ENCODE results near the gene ALK.

ALK gene

GRCh38 chr2:29951576-29951975 lies 30.2 kb upstream of the ALK start:
- no peak overlapping the region for H3K4me3 ChIP-seq (ENCODE audit: low read length)
- no peaks in the 10 kb centered on the region for H3K36me3 ChIP-seq (replicated peaks; ENCODE audit: insufficient read depth, low read length)
- no peak overlapping the region for H2AFZ ChIP-seq (ENCODE audit: low read length)
- H3K4me2 ChIP-seq (ENCODE audit: low read depth, low read length) = no peak overlapping the region
- no peak for DNase-seq
- H3K27ac ChIP-seq (ENCODE audit: low read length) = no peak overlapping the region
- no peaks in the 10 kb centered on the region for H3K4me1 ChIP-seq (ENCODE audit: low read length)
- H3K9ac ChIP-seq (ENCODE audit: low read length) = no peak overlapping the region
- H3K9me2 ChIP-seq (replicated peaks; ENCODE audit: insufficient read depth, low read length) = no peaks in the 10 kb centered on the region
- H3K27me3 ChIP-seq (replicated peaks; ENCODE audit: insufficient read depth, low read length) = no peaks in the 10 kb centered on the region
- no peaks in the 10 kb centered on the region for H4K20me1 ChIP-seq (ENCODE audit: insufficient read depth, low read length)
- H3K79me2 ChIP-seq (ENCODE audit: low read length) = no peaks in the 10 kb centered on the region
- H3K9me3 ChIP-seq (replicated peaks; ENCODE audit: insufficient read depth, low read length) = no peaks in the 10 kb centered on the region
- no peaks in the 10 kb centered on the region for H3F3A ChIP-seq (ENCODE audit: insufficient read depth, low read length)
- TF ChIP-seq EZH2phosphoT487 (IDR thresholded peaks at IDR 0.05; ENCODE audit: low read length) = no peak
- no peak for TF ChIP-seq EZH2 (optimal IDR thresholded peaks at IDR 0.05; ENCODE audit: low read depth, low read length)
- TF ChIP-seq, protein P1, sequence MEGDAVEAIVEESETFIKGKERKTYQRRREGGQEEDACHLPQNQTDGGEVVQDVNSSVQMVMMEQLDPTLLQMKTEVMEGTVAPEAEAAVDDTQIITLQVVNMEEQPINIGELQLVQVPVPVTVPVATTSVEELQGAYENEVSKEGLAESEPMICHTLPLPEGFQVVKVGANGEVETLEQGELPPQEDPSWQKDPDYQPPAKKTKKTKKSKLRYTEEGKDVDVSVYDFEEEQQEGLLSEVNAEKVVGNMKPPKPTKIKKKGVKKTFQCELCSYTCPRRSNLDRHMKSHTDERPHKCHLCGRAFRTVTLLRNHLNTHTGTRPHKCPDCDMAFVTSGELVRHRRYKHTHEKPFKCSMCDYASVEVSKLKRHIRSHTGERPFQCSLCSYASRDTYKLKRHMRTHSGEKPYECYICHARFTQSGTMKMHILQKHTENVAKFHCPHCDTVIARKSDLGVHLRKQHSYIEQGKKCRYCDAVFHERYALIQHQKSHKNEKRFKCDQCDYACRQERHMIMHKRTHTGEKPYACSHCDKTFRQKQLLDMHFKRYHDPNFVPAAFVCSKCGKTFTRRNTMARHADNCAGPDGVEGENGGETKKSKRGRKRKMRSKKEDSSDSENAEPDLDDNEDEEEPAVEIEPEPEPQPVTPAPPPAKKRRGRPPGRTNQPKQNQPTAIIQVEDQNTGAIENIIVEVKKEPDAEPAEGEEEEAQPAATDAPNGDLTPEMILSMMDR (IDR thresholded peaks at IDR 0.05; ENCODE audit: low read length) = no peak

DNA sequence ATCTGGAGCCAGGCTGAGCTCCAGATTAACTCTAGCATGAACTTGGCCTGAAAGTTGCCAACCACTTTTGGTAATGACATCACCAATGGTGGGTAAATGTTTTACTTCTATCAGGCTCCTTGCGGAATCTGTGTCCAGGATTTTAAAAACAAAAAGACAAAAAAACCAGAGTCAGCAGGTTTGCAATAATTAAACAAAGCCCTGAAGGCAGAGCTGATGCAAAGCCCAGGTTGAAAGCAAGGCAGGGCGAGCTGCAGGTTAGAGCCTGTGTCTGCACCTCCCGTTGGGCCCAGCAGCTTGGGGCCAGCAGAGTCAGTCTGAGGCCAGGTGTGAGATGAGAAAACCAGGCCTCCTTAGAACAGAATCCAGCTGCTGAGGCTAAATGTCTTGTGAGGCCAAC lies 29.1 kb upstream of the ALK start:
- Histone ChIP-seq H3K27ac (ENCODE audit: low read length) (no peak overlapping the region), H3K4me3 (ENCODE audit: low read length) (no peak overlapping the region), H3F3A (ENCODE audit: insufficient read depth, low read length) (no peaks in the 10 kb centered on the region), H3K36me3 (replicated peaks; ENCODE audit: insufficient read depth, low read length) (no peaks in the 10 kb centered on the region), H4K20me1 (ENCODE audit: insufficient read depth, low read length) (no peaks in the 10 kb centered on the region), H2AFZ (ENCODE audit: low read length) (no peak overlapping the region), H3K9me3 (replicated peaks; ENCODE audit: insufficient read depth, low read length) (no peaks in the 10 kb centered on the region), H3K9ac (ENCODE audit: low read length) (no peak overlapping the region), H3K4me2 (ENCODE audit: low read depth, low read length) (no peak overlapping the region), H3K27me3 (replicated peaks; ENCODE audit: insufficient read depth, low read length) (no peaks in the 10 kb centered on the region), H3K4me1 (ENCODE audit: low read length) (no peaks in the 10 kb centered on the region), H3K9me2 (replicated peaks; ENCODE audit: insufficient read depth, low read length) (no peaks in the 10 kb centered on the region), H3K79me2 (ENCODE audit: low read length) (no peaks in the 10 kb centered on the region)
- no peak for DNase-seq
- TF ChIP-seq, protein P1 (IDR thresholded peaks at IDR 0.05; ENCODE audit: low read length) = no peak
- TF ChIP-seq EZH2phosphoT487 (IDR thresholded peaks at IDR 0.05; ENCODE audit: low read length) = no peak
- TF ChIP-seq EZH2 (optimal IDR thresholded peaks at IDR 0.05; ENCODE audit: low read depth, low read length) = no peak

DNA sequence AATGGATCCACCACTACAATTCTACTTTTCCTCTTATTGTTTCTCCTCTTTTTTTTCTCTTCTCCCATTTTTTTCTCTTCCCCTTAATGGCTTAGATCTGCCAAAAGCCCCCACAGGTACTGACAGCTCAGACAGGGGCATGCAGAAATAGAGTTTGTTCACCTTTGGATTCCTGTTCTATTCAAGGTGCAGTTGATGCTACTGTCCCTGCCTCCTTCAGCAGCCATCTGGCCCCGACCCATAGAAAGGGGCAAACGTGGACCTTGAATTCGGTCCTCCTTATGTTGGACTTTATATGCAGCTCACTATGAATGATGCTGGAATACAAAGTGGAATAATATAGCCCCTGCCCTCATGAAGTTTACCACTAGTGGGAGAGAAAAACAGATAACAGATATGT lies 27.7 kb upstream of the ALK start:
- H3K4me2 ChIP-seq (ENCODE audit: low read depth, low read length) = no peak overlapping the region
- no peaks in the 10 kb centered on the region for H3K4me1 ChIP-seq (ENCODE audit: low read length)
- H3K27me3 ChIP-seq (replicated peaks; ENCODE audit: insufficient read depth, low read length) = no peaks in the 10 kb centered on the region
- no peaks in the 10 kb centered on the region for H3F3A ChIP-seq (ENCODE audit: insufficient read depth, low read length)
- no peaks in the 10 kb centered on the region for H3K36me3 ChIP-seq (replicated peaks; ENCODE audit: insufficient read depth, low read length)
- DNase-seq = no peak
- TF ChIP-seq, protein P1 (IDR thresholded peaks at IDR 0.05; ENCODE audit: low read length) = no peak
- TF ChIP-seq EZH2phosphoT487 (IDR thresholded peaks at IDR 0.05; ENCODE audit: low read length) (no peak), EZH2 (optimal IDR thresholded peaks at IDR 0.05; ENCODE audit: low read depth, low read length) (no peak)
- no peak overlapping the region for H2AFZ ChIP-seq (ENCODE audit: low read length)
- no peak overlapping the region for H3K4me3 ChIP-seq (ENCODE audit: low read length)
- H3K27ac ChIP-seq (ENCODE audit: low read length) = no peak overlapping the region
- H4K20me1 ChIP-seq (ENCODE audit: insufficient read depth, low read length) = no peaks in the 10 kb centered on the region
- H3K9me3 ChIP-seq (replicated peaks; ENCODE audit: insufficient read depth, low read length) = no peaks in the 10 kb centered on the region
- H3K9ac ChIP-seq (ENCODE audit: low read length) = no peak overlapping the region
- H3K79me2 ChIP-seq (ENCODE audit: low read length) = no peaks in the 10 kb centered on the region
- no peaks in the 10 kb centered on the region for H3K9me2 ChIP-seq (replicated peaks; ENCODE audit: insufficient read depth, low read length)
